GM06990 (cell line): ENCODE measurements around the gene MAN1A1.
A peak's percentile ranks its signal among the peaks of the same experiment; 100 is the strongest.

ENCODE experiments used
- DNase-seq: peaks from one replicate; pipeline ENCODE4 v3.0.0-alpha.2; 2011; ENCODE audit not compliant: insufficient read length; ENCODE audit errors: extremely low read depth
- H3K27me3 ChIP-seq: replicated peaks from 2 replicates; pipeline ENCODE4 v1.6.0; 2011; ENCODE audit warnings: low read length; ENCODE audit not compliant: control insufficient read depth, insufficient read depth
- H3K36me3 ChIP-seq: 2 replicates; pipeline ENCODE4 v1.5.1; 2011; ENCODE audit warnings: low read length; ENCODE audit not compliant: control insufficient read depth, insufficient read depth
- H3K4me3 ChIP-seq: replicated peaks from 2 replicates; pipeline ENCODE4 v1.5.1; 2011; ENCODE audit warnings: low read depth, mild to moderate bottlenecking, control low read depth, low read length
- CTCF ChIP-seq: IDR thresholded peaks from 2 replicates; pipeline ENCODE4 v1.5.1; 2011; ENCODE audit warnings: low read length, control low read depth, mild to moderate bottlenecking, inconsistent platforms; ENCODE audit not compliant: insufficient read depth, poor library complexity, severe bottlenecking

Gene MAN1A1

GRCh38 chr6:119209452-119210205, 139.9 kb downstream of the MAN1A1 start:
- no peak for TF ChIP-seq CTCF
- Histone ChIP-seq H3K36me3 (no peaks in the 10 kb centered on the region), H3K4me3 (peak overlapping the region; percentile 31), H3K27me3 (no peaks in the 10 kb centered on the region)
- peak; percentile 29 for DNase-seq

GRCh38 chr6:119207971-119208725, 141.4 kb downstream of the MAN1A1 start:
- Histone ChIP-seq H3K27me3 (no peaks in the 10 kb centered on the region), H3K36me3 (no peaks in the 10 kb centered on the region), H3K4me3 (no peak overlapping the region)
- TF ChIP-seq CTCF: no peak
- no peak for DNase-seq

GRCh38 chr6:119207327-119207726, 142.2 kb downstream of the MAN1A1 start:
- no peaks in the 10 kb centered on the region for H3K36me3 ChIP-seq

GRCh38 chr6:119205911-119206618, 143.5 kb downstream of the MAN1A1 start:
- Histone ChIP-seq H3K36me3 (no peaks in the 10 kb centered on the region), H3K4me3 (no peak overlapping the region), H3K27me3 (no peaks in the 10 kb centered on the region)
- peak; percentile 15 for DNase-seq
- TF ChIP-seq CTCF: no peak

More at GRCh38 chr6:119207327-119207726, 142.2 kb downstream of the MAN1A1 start:
- TF ChIP-seq CTCF: no peak
- no peak for DNase-seq
- Histone ChIP-seq H3K4me3 (no peak overlapping the region), H3K27me3 (no peaks in the 10 kb centered on the region)

GRCh38 chr6:119204719-119205118, 144.8 kb downstream of the MAN1A1 start:
- DNase-seq: no peak
- H3K4me3 ChIP-seq: no peak overlapping the region
- H3K27me3 ChIP-seq: no peaks in the 10 kb centered on the region
- H3K36me3 ChIP-seq: no peaks in the 10 kb centered on the region; the same call in 1 of the 2 replicates
- TF ChIP-seq CTCF: no peak
